A673 (cell line): ENCODE results near the gene TAF3. TPM values are rescaled to one million over a fixed set of nuclear protein-coding genes. Genes with fewer than 3 reads are reported as not detected.

Experiments used
- BruUV-seq: library from RNA; stranded (reverse); fragments of 400-500 nt; replicated peaks from 2 replicates; lab custom pipeline; 2021; lab: Mats Ljungman, UMichigan
- CTCF ChIA-PET: fragments of 300-600 bp; sonication (Branson Sonifier 250); formaldehyde crosslinking; loops from one replicate; lab custom pipeline; 2022; ENCODE audit warnings: antibody characterized with exemption; lab: Charles Lee
- POLR2A ChIA-PET: fragments of 300-600 bp; sonication (Branson Sonifier 250); formaldehyde crosslinking; loops from one replicate; lab custom pipeline; 2022; ENCODE audit warnings: antibody characterized with exemption; ENCODE audit not compliant: low non-redundant PET; lab: Charles Lee
- DNase-seq: peaks from one replicate; pipeline ENCODE4 v3.0.0-alpha.2; 2015; ENCODE audit warnings: low spot score
- H3K27ac ChIP-seq: fragments of 200-600 bp; sonication (generic); 2 replicates; pipeline ENCODE4 v1.5.1; 2016; ENCODE audit warnings: mixed run types, low read depth, mild to moderate bottlenecking, mixed read lengths, antibody characterized with exemption, low read length; ENCODE audit not compliant: poor library complexity, severe bottlenecking
- H3K27me3 ChIP-seq: fragments of 200-600 bp; sonication (generic); replicated peaks from 2 replicates; pipeline ENCODE4 v1.6.1; 2017; ENCODE audit warnings: mixed run types, low read depth, mild to moderate bottlenecking, mixed read lengths, antibody characterized with exemption, low read length; ENCODE audit not compliant: insufficient read depth, poor library complexity
- H3K36me3 ChIP-seq: fragments of 200-600 bp; sonication (generic); 2 replicates; pipeline ENCODE4 v1.6.1; 2016; ENCODE audit warnings: mixed run types, mild to moderate bottlenecking, mixed read lengths, antibody characterized with exemption, low read length; ENCODE audit not compliant: insufficient read depth, poor library complexity, severe bottlenecking
- H3K4me1 ChIP-seq: fragments of 200-600 bp; sonication (generic); 2 replicates; pipeline ENCODE4 v1.6.1; 2017; ENCODE audit warnings: mixed run types, mild to moderate bottlenecking, mixed read lengths, antibody characterized with exemption, low read length; ENCODE audit not compliant: insufficient read depth, poor library complexity, severe bottlenecking
- H3K4me3 ChIP-seq: fragments of 200-600 bp; sonication (generic); 2 replicates; pipeline ENCODE4 v1.5.1; 2016; ENCODE audit warnings: low read depth, mixed run types, mild to moderate bottlenecking, mixed read lengths, low read length; ENCODE audit not compliant: poor library complexity, severe bottlenecking
- H3K9me3 ChIP-seq: fragments of 200-600 bp; sonication (generic); 2 replicates; pipeline ENCODE4 v1.6.1; 2016; ENCODE audit warnings: mixed run types, low read depth, mild to moderate bottlenecking, mixed read lengths, antibody characterized with exemption, low read length; ENCODE audit not compliant: poor library complexity, severe bottlenecking
- EZH2 ChIP-seq: fragments of 200-600 bp; sonication (generic); IDR thresholded peaks from 2 replicates; pipeline ENCODE4 v1.6.1; 2017; ENCODE audit warnings: borderline replicate concordance, low read depth, mild to moderate bottlenecking, mixed read lengths, antibody characterized with exemption, low read length; ENCODE audit not compliant: poor library complexity, severe bottlenecking
- intact Hi-C: fragments of 100-400 bp; cut with micrococcal nuclease; formaldehyde crosslinking; loops from one replicate; pipeline ENCODE4 v1.10.0; 2022; ENCODE audit not compliant: unreplicated experiment
- total RNA-seq: library from RNA; stranded (reverse); gene quantifications from 2 replicates; pipeline ENCODE4 v1.2.3, GENCODE V29; 2021
- TF ChIP-seq, protein P1 (sequence below): fragments of 300-800, 200-600 bp; sonication (generic); conservative IDR thresholded peaks from 2 replicates; pipeline ENCODE4 v1.5.1; 2017; ENCODE audit warnings: low read depth, mild to moderate bottlenecking, antibody characterized with exemption, low read length, moderate library complexity, mixed read lengths

The TAF3 gene
- total RNA-seq, 1 experiment from 2014 or later, result 14.0 TPM

DNA sequence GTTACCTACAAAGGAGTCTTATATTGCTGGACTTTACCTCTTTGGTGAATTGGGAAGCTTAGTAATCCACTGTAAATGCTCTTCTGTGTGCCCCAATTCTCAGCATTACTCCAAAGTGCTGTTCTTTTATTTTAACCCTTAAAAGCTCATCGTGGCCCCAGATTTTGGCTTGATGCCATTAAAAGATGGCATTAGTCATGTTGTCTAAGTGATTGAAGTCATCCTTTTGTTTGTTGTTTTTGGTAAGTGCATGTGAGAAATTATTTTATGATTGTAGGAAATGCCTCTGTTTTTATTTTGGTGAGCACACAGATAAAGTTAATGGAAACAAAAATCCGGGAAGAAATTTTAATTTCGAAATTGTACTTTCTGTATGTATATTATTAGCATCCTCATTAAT lies 153.6 kb downstream of the TAF3 start:
- H3K4me3 ChIP-seq, result no peak overlapping the region
- no peaks in the 10 kb centered on the region for H3K27me3 ChIP-seq
- intact Hi-C loops, result no loop called here
- no peaks in the 10 kb centered on the region for H3K9me3 ChIP-seq
- peak; percentile 7 for DNase-seq
- POLR2A ChIA-PET, result interaction anchor here (0.7 kb wide), 1 partner anchor 1320 kb away, joined by 6 read pairs; no protein-coding TSS in a partner anchor
- no peaks in the 10 kb centered on the region for H3K4me1 ChIP-seq
- no peak for TF ChIP-seq EZH2
- TF ChIP-seq, protein P1, sequence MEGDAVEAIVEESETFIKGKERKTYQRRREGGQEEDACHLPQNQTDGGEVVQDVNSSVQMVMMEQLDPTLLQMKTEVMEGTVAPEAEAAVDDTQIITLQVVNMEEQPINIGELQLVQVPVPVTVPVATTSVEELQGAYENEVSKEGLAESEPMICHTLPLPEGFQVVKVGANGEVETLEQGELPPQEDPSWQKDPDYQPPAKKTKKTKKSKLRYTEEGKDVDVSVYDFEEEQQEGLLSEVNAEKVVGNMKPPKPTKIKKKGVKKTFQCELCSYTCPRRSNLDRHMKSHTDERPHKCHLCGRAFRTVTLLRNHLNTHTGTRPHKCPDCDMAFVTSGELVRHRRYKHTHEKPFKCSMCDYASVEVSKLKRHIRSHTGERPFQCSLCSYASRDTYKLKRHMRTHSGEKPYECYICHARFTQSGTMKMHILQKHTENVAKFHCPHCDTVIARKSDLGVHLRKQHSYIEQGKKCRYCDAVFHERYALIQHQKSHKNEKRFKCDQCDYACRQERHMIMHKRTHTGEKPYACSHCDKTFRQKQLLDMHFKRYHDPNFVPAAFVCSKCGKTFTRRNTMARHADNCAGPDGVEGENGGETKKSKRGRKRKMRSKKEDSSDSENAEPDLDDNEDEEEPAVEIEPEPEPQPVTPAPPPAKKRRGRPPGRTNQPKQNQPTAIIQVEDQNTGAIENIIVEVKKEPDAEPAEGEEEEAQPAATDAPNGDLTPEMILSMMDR, result no peak
- BruUV-seq, result no TSS peak
- CTCF ChIA-PET, result no interaction called here
- no peaks in the 10 kb centered on the region for H3K36me3 ChIP-seq
- H3K27ac ChIP-seq, result no peak overlapping the region

DNA sequence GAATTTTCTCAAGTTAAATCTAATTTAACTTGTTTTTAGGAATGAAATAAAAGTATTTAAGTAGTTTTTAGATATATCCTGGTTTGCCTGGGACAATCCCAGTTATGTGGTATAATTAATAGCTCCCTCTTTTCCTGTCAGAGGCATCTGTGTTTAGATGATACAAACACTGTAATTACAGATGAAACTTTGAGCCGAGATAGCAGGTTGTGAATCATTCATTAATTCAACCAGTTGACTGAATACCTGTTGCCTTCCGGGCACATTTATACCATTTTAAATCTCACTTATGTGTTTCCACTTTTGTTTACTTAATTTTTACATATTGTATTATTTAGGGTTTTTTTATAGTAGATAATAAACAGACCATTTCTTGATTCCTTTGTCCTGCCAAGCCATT lies 154.1 kb downstream of the TAF3 start:
- Histone ChIP-seq H3K27me3 (no peaks in the 10 kb centered on the region), H3K4me3 (no peak overlapping the region), H3K9me3 (no peaks in the 10 kb centered on the region), H3K36me3 (no peaks in the 10 kb centered on the region), H3K4me1 (no peaks in the 10 kb centered on the region), H3K27ac (no peak overlapping the region)
- intact Hi-C loops, result no loop called here
- TF ChIP-seq, protein P1, result no peak
- TF ChIP-seq EZH2, result no peak
- CTCF ChIA-PET, result no interaction called here
- POLR2A ChIA-PET, result no interaction called here
- BruUV-seq, result no TSS peak
- no peak for DNase-seq

DNA sequence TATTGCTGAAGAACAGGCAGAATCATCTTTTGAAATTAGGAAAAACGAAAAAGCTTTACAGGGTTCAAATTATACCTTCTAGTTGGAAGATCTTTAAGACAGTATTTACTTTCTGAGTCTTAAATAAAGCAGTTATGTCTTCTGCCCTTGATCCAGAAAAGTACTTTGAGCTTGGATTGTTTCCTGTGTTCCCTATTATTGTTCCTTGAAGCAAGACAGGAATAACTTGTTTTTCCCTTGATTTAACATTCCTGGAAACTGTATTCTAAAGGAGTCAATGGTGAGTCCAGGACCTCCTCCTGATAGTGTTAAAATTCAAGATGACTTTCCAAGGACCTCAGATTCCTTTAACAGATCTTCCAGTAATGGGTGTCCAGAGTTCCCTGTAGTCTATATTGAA lies 161.9 kb downstream of the TAF3 start:
- H3K27me3 ChIP-seq, result no peaks in the 10 kb centered on the region
- ChIA-PET CTCF (no interaction called here), POLR2A (no interaction called here)
- no peaks in the 10 kb centered on the region for H3K4me1 ChIP-seq
- no peak for TF ChIP-seq EZH2
- TF ChIP-seq, protein P1, result no peak
- H3K27ac ChIP-seq, result no peak overlapping the region
- H3K9me3 ChIP-seq, result no peaks in the 10 kb centered on the region
- no TSS peak for BruUV-seq
- DNase-seq, result no peak
- no peaks in the 10 kb centered on the region for H3K36me3 ChIP-seq
- intact Hi-C loops, result no loop called here
- no peak overlapping the region for H3K4me3 ChIP-seq
